ENCODE measurements around the gene XPA.

- TF ChIP-seq, protein P1, sequence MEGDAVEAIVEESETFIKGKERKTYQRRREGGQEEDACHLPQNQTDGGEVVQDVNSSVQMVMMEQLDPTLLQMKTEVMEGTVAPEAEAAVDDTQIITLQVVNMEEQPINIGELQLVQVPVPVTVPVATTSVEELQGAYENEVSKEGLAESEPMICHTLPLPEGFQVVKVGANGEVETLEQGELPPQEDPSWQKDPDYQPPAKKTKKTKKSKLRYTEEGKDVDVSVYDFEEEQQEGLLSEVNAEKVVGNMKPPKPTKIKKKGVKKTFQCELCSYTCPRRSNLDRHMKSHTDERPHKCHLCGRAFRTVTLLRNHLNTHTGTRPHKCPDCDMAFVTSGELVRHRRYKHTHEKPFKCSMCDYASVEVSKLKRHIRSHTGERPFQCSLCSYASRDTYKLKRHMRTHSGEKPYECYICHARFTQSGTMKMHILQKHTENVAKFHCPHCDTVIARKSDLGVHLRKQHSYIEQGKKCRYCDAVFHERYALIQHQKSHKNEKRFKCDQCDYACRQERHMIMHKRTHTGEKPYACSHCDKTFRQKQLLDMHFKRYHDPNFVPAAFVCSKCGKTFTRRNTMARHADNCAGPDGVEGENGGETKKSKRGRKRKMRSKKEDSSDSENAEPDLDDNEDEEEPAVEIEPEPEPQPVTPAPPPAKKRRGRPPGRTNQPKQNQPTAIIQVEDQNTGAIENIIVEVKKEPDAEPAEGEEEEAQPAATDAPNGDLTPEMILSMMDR (IDR thresholded peaks at IDR 0.05), result no peak
- TF ChIP-seq POLR2AphosphoS5 (IDR thresholded peaks at IDR 0.05), result no peak
- no peak for TF ChIP-seq EP300 (IDR thresholded peaks at IDR 0.05)
- no peak for TF ChIP-seq POLR2A (IDR thresholded peaks at IDR 0.05)
These were observed 47.9 kb upstream of the XPA start for GRCh38 chr9:97744710-97745708.

Measured in stomach (tissue), 4 donors.